NB4 (cell line): ENCODE results near the gene GALNT12.

ENCODE experiments used
- CTCF ChIP-seq: IDR thresholded peaks from one replicate; pipeline ENCODE4 v1.5.1; 2012; ENCODE audit warnings: low read depth, low read length
- MAX ChIP-seq: IDR thresholded peaks from 2 replicates; pipeline ENCODE4 v1.6.1; 2011; ENCODE audit warnings: low read depth, low read length
- MYC ChIP-seq: IDR thresholded peaks from 2 replicates; pipeline ENCODE4 v1.6.1; 2011; ENCODE audit warnings: low read depth, low read length
- POLR2A ChIP-seq: IDR thresholded peaks from 2 replicates; pipeline ENCODE4 v1.6.1; 2011; ENCODE audit warnings: mild to moderate bottlenecking; ENCODE audit not compliant: insufficient read length; ENCODE audit errors: extremely low read depth

GRCh38 chr9:98896632-98897031, 89.2 kb downstream of the GALNT12 start:
- TF ChIP-seq CTCF (no peak), MAX (no peak), POLR2A (no peak), MYC (no peak)
